ENCODE data around the gene SPEG. TPM values are rescaled to one million over a fixed set of nuclear protein-coding genes. Genes with fewer than 3 reads are reported as not detected.

The SPEG gene
- total and polyA plus RNA-seq, 7 donors: 6.0 to 321 (median 123) TPM

DNA sequence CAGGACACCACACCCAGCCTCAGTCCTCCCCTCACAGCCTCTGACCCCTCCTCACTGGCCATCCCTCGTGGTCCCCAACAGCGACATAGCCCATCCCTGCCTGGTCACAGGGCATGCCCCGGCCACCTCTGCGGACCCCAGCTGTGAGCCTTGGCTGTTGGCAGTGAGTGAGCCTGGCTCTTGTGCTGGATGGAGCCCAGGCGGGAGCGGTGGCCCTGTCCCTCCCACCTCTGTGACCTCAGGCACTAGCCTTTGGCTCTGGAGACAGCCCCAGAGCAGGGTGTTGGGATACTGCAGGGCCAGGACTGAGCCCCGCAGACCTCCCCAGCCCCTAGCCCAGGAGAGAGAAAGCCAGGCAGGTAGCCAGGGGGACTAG lies 8.6 kb upstream of the SPEG start:
- peak; percentile 68 for DNase-seq
- peaks cover 0 to 44% (median 18%) of the 10 kb centered on the region in 4 donors for H3K4me1 ChIP-seq
- H3K27me3 ChIP-seq: no peaks in the 10 kb centered on the region
- TF ChIP-seq POLR2A (IDR thresholded peaks at IDR 0.05) (peak in 1 of 2 donors; percentile 0), EP300 (IDR thresholded peaks at IDR 0.05) (no peak), POLR2AphosphoS5 (IDR thresholded peaks at IDR 0.05) (peak; percentile 63 to 94 (median 70))
- intact Hi-C loops (cut with DNase I): no loop called here
- WGBS, 2 donors: 76 to 82% methylated on average over 7 of the region's 7 CpGs
- H3K9me3 ChIP-seq: no peaks in the 10 kb centered on the region
- H3K4me3 ChIP-seq: peak overlapping the region in 1 of 4 donors; percentile 90
- H3K27ac ChIP-seq: peak overlapping the region; percentile 94 to 99 (median 98)
- H3K36me3 ChIP-seq: peaks cover 27 to 56% (median 48%) of the 10 kb centered on the region in 4 donors

DNA sequence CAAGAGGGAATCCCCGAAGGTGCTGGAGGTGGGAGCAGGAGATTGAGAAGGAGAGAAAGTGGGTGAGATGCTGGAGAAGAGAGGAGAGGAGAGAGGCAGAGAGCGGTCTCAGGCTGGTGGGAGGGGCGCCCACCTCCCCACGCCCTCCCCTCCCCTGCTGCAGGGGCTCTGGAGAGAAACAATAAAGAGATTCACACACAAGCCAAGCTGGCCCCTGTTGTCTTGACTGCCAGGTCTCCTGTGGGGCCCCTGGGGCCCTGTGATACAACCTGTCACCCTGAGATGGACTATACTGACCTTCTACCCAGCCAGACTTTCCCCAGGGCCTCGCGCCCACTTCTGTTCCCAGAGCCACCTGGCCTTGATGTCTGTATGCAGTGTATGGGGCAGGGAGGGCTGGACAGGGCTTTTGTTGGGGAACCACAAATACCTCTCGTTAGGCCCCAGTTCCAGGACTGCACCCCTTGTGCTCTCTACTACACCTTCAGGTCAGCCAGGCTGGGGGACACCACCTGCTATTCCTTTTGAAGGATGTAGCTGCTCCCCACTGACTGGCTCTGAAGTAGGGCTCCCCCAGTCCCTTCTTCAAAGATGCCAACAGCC lies 8.0 kb upstream of the SPEG start:
- intact Hi-C loops (cut with DNase I): no loop called here
- peak overlapping the region; percentile 94 to 99 (median 98) for H3K27ac ChIP-seq
- WGBS, 2 donors: 86 to 88% methylated on average over 7 of the region's 7 CpGs
- H3K36me3 ChIP-seq: peaks cover 22 to 50% (median 42%) of the 10 kb centered on the region in 4 donors
- peak overlapping the region in 1 of 4 donors; percentile 90 for H3K4me3 ChIP-seq
- peak; percentile 34 to 47 (median 38) for TF ChIP-seq POLR2AphosphoS5 (IDR thresholded peaks at IDR 0.05)
- TF ChIP-seq, protein P1, sequence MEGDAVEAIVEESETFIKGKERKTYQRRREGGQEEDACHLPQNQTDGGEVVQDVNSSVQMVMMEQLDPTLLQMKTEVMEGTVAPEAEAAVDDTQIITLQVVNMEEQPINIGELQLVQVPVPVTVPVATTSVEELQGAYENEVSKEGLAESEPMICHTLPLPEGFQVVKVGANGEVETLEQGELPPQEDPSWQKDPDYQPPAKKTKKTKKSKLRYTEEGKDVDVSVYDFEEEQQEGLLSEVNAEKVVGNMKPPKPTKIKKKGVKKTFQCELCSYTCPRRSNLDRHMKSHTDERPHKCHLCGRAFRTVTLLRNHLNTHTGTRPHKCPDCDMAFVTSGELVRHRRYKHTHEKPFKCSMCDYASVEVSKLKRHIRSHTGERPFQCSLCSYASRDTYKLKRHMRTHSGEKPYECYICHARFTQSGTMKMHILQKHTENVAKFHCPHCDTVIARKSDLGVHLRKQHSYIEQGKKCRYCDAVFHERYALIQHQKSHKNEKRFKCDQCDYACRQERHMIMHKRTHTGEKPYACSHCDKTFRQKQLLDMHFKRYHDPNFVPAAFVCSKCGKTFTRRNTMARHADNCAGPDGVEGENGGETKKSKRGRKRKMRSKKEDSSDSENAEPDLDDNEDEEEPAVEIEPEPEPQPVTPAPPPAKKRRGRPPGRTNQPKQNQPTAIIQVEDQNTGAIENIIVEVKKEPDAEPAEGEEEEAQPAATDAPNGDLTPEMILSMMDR (IDR thresholded peaks at IDR 0.05): no peak
- no peaks in the 10 kb centered on the region for H3K27me3 ChIP-seq
- no peaks in the 10 kb centered on the region for H3K9me3 ChIP-seq
- DNase-seq: peak; percentile 68
- peaks cover 0 to 46% (median 19%) of the 10 kb centered on the region in 4 donors for H3K4me1 ChIP-seq

DNA sequence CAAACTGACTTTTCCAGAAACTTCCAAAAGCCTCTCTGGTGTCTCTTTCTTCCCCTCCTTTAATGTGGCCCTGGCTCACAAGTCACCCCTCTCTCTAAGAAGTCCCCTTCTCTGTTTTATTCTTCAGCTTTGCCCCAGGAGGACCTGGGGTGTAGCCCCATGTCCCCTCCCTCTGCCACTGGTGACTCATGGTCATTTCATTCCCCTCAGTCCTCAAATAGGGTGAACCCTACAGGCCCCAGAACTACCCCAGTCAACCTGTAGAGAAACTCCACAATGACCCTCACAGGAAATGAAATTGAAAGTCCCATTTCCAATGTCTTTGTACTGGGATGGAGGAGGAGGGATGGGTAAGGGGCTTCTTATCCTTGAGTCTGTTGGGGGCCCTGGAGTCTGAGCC lies 6.2 kb upstream of the SPEG start:
- H3K4me1 ChIP-seq: peaks cover 0 to 44% (median 22%) of the 10 kb centered on the region in 4 donors
- peak overlapping the region; percentile 94 to 99 (median 98) for H3K27ac ChIP-seq
- H3K36me3 ChIP-seq: peaks cover 18 to 32% (median 25%) of the 10 kb centered on the region in 4 donors
- intact Hi-C loops (cut with DNase I): no loop called here
- H3K4me3 ChIP-seq: no peak overlapping the region
- no peaks in the 10 kb centered on the region for H3K27me3 ChIP-seq
- no peaks in the 10 kb centered on the region for H3K9me3 ChIP-seq
- no peak for DNase-seq
- TF ChIP-seq POLR2A (IDR thresholded peaks at IDR 0.05): no peak
- TF ChIP-seq POLR2AphosphoS5 (IDR thresholded peaks at IDR 0.05): peak; percentile 49 to 72 (median 65)
- TF ChIP-seq, protein P1 (IDR thresholded peaks at IDR 0.05): no peak
- no peak for TF ChIP-seq EP300 (IDR thresholded peaks at IDR 0.05)

DNA sequence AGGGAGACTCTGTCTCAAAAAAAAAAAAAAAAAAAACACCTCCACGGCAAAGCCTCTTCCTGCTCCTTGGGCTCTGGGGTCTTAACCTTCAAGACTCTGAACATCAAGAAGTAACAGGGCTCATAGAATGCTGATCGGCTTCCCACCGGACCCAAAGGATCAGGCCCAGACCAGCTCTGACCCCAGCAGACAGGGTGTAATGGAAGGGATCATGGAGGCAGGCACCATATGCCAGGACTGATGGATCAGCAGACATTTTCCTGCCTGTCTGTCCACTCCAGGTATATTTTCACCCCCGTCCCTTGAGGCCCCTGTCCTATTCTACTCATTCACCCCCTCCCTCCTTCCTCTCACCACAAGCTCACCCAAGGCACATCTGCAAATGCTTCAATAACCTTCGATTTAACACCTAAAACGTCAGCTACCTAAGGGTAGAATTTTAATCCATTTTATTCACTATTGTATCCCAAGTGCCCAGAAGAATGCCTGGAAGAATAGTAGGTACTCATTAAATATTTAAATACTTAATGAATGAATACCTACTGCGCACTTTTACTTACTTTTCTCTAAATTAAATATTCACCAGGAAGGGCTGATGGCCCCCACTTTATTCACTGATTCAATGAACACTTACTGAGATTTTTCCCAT lies 4.6 kb upstream of the SPEG start:
- H3K4me1 ChIP-seq: peaks cover 0 to 38% (median 28%) of the 10 kb centered on the region in 4 donors
- H3K27ac ChIP-seq: peak overlapping the region; percentile 96 to 99 (median 99)
- H3K4me3 ChIP-seq: no peak overlapping the region
- peaks cover 0 to 6% (median 6%) of the 10 kb centered on the region in 3 donors for H3K27me3 ChIP-seq
- 90 to 93% methylated on average over 7 of the region's 7 CpGs for WGBS, 2 donors
- intact Hi-C loops (cut with DNase I): no loop called here
- peak; percentile 73 for DNase-seq
- TF ChIP-seq POLR2A (IDR thresholded peaks at IDR 0.05) (peak; percentile 31 to 41), POLR2AphosphoS5 (IDR thresholded peaks at IDR 0.05) (peak; percentile 85 to 90 (median 88)), EP300 (IDR thresholded peaks at IDR 0.05) (no peak)
- TF ChIP-seq, protein P1 (IDR thresholded peaks at IDR 0.05): no peak
- no peaks in the 10 kb centered on the region for H3K9me3 ChIP-seq
- peaks cover 13 to 18% (median 15%) of the 10 kb centered on the region in 4 donors for H3K36me3 ChIP-seq

Data from sigmoid colon (tissue), 7 donors.